Suprapubic skin (tissue), 3 donors: Measurements from ENCODE around the gene AGL.
"Not testable (repeated sequence)": the region's sequence is repeated elsewhere in the genome, so short reads cannot be mapped to it uniquely, and the experiment has no call there.

Source experiments
- CTCF ChIP-seq, 2 donors: fragments of 200-600 bp in 1 of 2; fragments of 450-650 bp in 1 of 2; sonication (generic) in 1 of 2; IDR thresholded peaks; one replicate each; pipeline ENCODE4 v1.5.1; 2016 to 2019; ENCODE audit warnings: antibody characterized with exemption in 2 of 2, mild to moderate bottlenecking in 1 of 2, moderate library complexity in 1 of 2
- EP300 ChIP-seq: sonication (generic); formaldehyde crosslinking; IDR thresholded peaks from one replicate; pipeline ENCODE4 v1.6.1; 2017; ENCODE audit warnings: antibody characterized with exemption

DNA sequence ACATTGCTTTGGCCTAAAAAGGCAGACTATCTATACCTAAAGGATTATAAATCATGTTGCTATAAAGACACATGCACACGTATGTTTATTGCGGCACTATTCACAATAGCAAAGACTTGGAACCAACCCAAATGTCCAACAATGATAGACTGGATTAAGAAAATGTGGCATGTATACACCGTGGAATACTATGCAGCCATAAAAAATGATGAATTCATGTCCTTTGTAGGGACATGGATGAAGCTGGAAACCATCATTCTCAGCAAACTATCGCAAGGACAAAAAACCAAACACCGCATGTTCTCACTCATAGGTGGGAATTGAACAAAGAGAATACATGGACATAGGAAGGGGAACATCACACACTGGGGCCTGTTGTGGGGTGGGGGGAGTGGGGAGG, 110.1 kb downstream of the AGL start:
- TF ChIP-seq CTCF (IDR thresholded peaks at IDR 0.05); EP300: not testable (repeated sequence)
